ENCODE measurements around the gene ENKD1.

DNA sequence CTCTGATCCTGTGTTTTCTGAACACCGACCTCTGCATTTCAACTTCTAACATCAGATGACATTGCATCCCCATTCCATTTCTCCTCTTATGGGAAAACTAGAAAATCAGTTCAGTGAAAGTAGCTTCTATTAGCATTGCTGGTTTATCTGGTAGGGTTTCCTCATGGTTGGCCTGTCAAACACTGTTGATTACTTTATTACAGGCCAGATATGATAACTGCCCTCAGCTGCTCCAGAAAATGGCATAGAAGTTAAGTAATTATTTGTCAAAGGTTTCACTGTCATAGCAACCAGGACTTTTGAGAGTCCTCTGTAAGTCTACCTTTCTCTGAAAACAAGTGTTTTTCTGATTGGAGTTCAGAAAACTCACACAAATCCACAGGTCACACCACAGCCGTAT lies 49.5 kb upstream of the ENKD1 start:
- TF ChIP-seq POLR2A (IDR thresholded peaks at IDR 0.05; ENCODE audit: low read length): no peak
- no peak for TF ChIP-seq JUN (IDR thresholded peaks at IDR 0.05)
- TF ChIP-seq ESRRA (IDR thresholded peaks at IDR 0.05; ENCODE audit: borderline replicate concordance, low read length): no peak
- TF ChIP-seq, protein P1, sequence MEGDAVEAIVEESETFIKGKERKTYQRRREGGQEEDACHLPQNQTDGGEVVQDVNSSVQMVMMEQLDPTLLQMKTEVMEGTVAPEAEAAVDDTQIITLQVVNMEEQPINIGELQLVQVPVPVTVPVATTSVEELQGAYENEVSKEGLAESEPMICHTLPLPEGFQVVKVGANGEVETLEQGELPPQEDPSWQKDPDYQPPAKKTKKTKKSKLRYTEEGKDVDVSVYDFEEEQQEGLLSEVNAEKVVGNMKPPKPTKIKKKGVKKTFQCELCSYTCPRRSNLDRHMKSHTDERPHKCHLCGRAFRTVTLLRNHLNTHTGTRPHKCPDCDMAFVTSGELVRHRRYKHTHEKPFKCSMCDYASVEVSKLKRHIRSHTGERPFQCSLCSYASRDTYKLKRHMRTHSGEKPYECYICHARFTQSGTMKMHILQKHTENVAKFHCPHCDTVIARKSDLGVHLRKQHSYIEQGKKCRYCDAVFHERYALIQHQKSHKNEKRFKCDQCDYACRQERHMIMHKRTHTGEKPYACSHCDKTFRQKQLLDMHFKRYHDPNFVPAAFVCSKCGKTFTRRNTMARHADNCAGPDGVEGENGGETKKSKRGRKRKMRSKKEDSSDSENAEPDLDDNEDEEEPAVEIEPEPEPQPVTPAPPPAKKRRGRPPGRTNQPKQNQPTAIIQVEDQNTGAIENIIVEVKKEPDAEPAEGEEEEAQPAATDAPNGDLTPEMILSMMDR (IDR thresholded peaks at IDR 0.05): no peak
- no peak for TF ChIP-seq NPAS2 (CRISPR knock-in tag; IDR thresholded peaks at IDR 0.05; ENCODE audit: borderline replicate concordance)
- no peak for TF ChIP-seq ZFP36 (IDR thresholded peaks at IDR 0.05; ENCODE audit: borderline replicate concordance, partially characterized antibody)
